GM11168 (cell line): ENCODE measurements around the gene MVB12B.

Source experiments
- in situ Hi-C: fragments of 300-500 bp; cut with MboI; formaldehyde crosslinking; loops from one replicate; pipeline ENCODE4 v1.12.0; 2022; ENCODE audit warnings: low sequenced_read_pairs; ENCODE audit not compliant: unreplicated experiment

MVB12B gene

GRCh38 chr9:126376311-126377175 is 49.9 kb downstream of the MVB12B start:
- in situ Hi-C loops = no loop called here

- in situ Hi-C loops = no loop called here
Observed at GRCh38 chr9:126377176-126377509, 50.5 kb downstream of the MVB12B start.

GRCh38 chr9:126377536-126377935 is 50.9 kb downstream of the MVB12B start:
- in situ Hi-C loops = no loop called here

GRCh38 chr9:126378761-126379160 is 52.1 kb downstream of the MVB12B start:
- in situ Hi-C loops = no loop called here

GRCh38 chr9:126379661-126380360 is 53.2 kb downstream of the MVB12B start:
- in situ Hi-C loops = no loop called here

- in situ Hi-C loops = no loop called here
Observed at GRCh38 chr9:126380447-126380846, 53.8 kb downstream of the MVB12B start.

- in situ Hi-C loops = no loop called here
Observed at GRCh38 chr9:126381195-126381594, 54.6 kb downstream of the MVB12B start.

GRCh38 chr9:126383406-126384046 is 56.9 kb downstream of the MVB12B start:
- in situ Hi-C loops = no loop called here

GRCh38 chr9:126384926-126385325 is 58.3 kb downstream of the MVB12B start:
- in situ Hi-C loops = no loop called here

- in situ Hi-C loops = no loop called here
Observed at GRCh38 chr9:126386088-126386487, 59.5 kb downstream of the MVB12B start.

- in situ Hi-C loops = no loop called here
Observed at GRCh38 chr9:126386776-126387175, 60.1 kb downstream of the MVB12B start.

GRCh38 chr9:126388964-126389708 is 62.5 kb downstream of the MVB12B start:
- in situ Hi-C loops = no loop called here

- in situ Hi-C loops = loop anchor here (10.0 kb wide), 1 partner anchor 75 kb away; no protein-coding TSS in a partner anchor
Observed at GRCh38 chr9:126389992-126390391, 63.4 kb downstream of the MVB12B start.

GRCh38 chr9:126390923-126391322 is 64.3 kb downstream of the MVB12B start:
- in situ Hi-C loops = loop anchor here (10.0 kb wide), 1 partner anchor 76 kb away; no protein-coding TSS in a partner anchor

- in situ Hi-C loops = loop anchor here (10.0 kb wide), 1 partner anchor 77 kb away; no protein-coding TSS in a partner anchor
Observed at GRCh38 chr9:126391713-126392661, 65.4 kb downstream of the MVB12B start.

GRCh38 chr9:126392662-126393371 is 66.2 kb downstream of the MVB12B start:
- in situ Hi-C loops = loop anchor here (10.0 kb wide), 1 partner anchor 78 kb away; no protein-coding TSS in a partner anchor

- in situ Hi-C loops = loop anchor here (10.0 kb wide), 1 partner anchor 79 kb away; no protein-coding TSS in a partner anchor
Observed at GRCh38 chr9:126393876-126394275, 67.2 kb downstream of the MVB12B start.

- in situ Hi-C loops = loop anchor here (10.0 kb wide), 1 partner anchor 80 kb away; no protein-coding TSS in a partner anchor
Observed at GRCh38 chr9:126394802-126395201, 68.2 kb downstream of the MVB12B start.
